ENCODE results near the gene PIP5K1B. TPM values are rescaled to one million over a fixed set of nuclear protein-coding genes. Genes with fewer than 3 reads are reported as not detected.

The PIP5K1B gene
- total RNA-seq, 3 donors from 2014 or later: 60.0 to 122 (median 73.3) TPM

DNA sequence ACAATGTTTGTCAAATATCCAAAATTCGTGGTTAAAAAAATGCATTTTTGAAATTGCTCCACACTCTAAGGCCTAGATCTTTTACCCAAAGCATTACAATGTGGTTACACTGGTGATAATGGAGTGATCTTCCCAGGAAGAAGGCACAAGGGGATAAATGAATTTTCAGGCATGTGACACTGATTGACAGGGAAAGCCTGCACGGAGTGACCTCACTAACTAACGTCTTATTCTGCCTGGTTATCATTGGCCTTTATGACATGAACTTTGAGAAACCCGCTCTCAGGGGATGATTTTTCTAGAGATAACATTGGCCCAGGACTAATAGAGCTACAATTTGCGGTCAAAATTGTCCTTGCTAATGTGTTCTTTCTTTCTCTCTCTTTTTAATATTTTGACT is 171.2 kb downstream of the PIP5K1B start:
- no peaks in the 10 kb centered on the region for H3K4me1 ChIP-seq (ENCODE audit: low read depth)
- TF ChIP-seq CTCF (IDR thresholded peaks at IDR 0.05): no peak
- DNase-seq: no peak
- H3K36me3 ChIP-seq (ENCODE audit: low read depth): no peaks in the 10 kb centered on the region
- no peak overlapping the region for H3K4me3 ChIP-seq
- ATAC-seq: no peak
- intact Hi-C loops (cut with DNase I, micrococcal nuclease): no loop called here
- H3K9me3 ChIP-seq: no peaks in the 10 kb centered on the region

DNA sequence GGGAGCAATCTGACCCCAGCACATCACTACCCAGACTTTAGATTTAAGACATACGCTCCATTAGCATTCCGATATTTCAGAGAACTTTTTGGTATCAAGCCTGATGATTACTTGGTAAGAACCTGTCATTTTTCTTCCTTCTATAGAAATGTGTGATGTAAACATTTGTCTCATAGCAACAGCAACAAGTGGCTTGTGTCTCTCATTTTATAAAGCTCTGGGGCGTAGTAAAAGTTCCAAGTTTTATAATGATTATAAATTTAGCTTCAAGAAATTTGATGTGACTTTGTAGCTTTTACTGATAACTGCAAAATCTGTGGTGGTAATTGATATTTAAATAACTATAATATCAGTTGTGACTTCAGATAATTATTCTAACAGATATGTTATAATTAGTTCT is 171.6 kb downstream of the PIP5K1B start:
- ATAC-seq (no peak), DNase-seq (no peak)
- no peak for TF ChIP-seq CTCF (IDR thresholded peaks at IDR 0.05)
- Histone ChIP-seq H3K36me3 (ENCODE audit: low read depth) (no peaks in the 10 kb centered on the region), H3K9me3 (no peaks in the 10 kb centered on the region), H3K4me3 (no peak overlapping the region), H3K4me1 (ENCODE audit: low read depth) (no peaks in the 10 kb centered on the region)
- intact Hi-C loops (cut with DNase I, micrococcal nuclease): no loop called here

GRCh38 chr9:68877219-68877618 is 172.2 kb downstream of the PIP5K1B start:
- TF ChIP-seq CTCF (IDR thresholded peaks at IDR 0.05): no peak
- no peaks in the 10 kb centered on the region for H3K4me1 ChIP-seq (ENCODE audit: low read depth)
- H3K36me3 ChIP-seq (ENCODE audit: low read depth): no peaks in the 10 kb centered on the region
- H3K4me3 ChIP-seq: no peak overlapping the region
- intact Hi-C loops (cut with DNase I, micrococcal nuclease): no loop called here
- no peak for ATAC-seq
- no peaks in the 10 kb centered on the region for H3K9me3 ChIP-seq
- DNase-seq: no peak

- no peak for DNase-seq
- no peak overlapping the region for H3K4me3 ChIP-seq
- ATAC-seq: no peak
Observed at GRCh38 chr9:68878450-68878849, 173.4 kb downstream of the PIP5K1B start.

DNA sequence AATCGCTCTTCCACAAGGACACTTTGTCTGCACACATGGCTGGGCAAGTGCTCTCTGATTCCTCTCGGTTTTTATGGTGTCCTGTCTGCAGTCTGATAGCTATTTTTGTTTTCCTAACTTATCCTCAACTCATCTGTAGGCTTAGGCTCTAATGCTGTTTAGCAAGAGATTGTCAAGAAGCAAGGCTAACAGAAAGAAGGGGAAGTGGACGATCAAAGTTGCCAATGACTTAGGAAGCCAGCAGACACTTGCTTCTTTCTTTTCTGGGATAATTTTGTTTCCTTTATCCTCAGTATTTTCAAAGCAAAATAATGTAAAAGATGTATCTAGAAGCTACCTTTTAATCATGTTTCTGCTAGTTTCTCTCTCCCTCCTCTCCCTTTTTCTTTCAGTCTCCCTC is 178.2 kb downstream of the PIP5K1B start:
- ATAC-seq (no peak), DNase-seq (no peak)
- H3K9me3 ChIP-seq: no peaks in the 10 kb centered on the region
- H3K36me3 ChIP-seq (ENCODE audit: low read depth): no peaks in the 10 kb centered on the region
- TF ChIP-seq CTCF (IDR thresholded peaks at IDR 0.05): no peak
- no peaks in the 10 kb centered on the region for H3K4me1 ChIP-seq (ENCODE audit: low read depth)
- intact Hi-C loops (cut with DNase I, micrococcal nuclease): no loop called here
- no peak overlapping the region for H3K4me3 ChIP-seq

More at GRCh38 chr9:68878450-68878849, 173.4 kb downstream of the PIP5K1B start:
- Histone ChIP-seq H3K4me1 (ENCODE audit: low read depth) (no peaks in the 10 kb centered on the region), H3K9me3 (no peaks in the 10 kb centered on the region), H3K36me3 (ENCODE audit: low read depth) (no peaks in the 10 kb centered on the region)
- TF ChIP-seq CTCF (IDR thresholded peaks at IDR 0.05): no peak
- intact Hi-C loops (cut with DNase I, micrococcal nuclease): no loop called here

DNA sequence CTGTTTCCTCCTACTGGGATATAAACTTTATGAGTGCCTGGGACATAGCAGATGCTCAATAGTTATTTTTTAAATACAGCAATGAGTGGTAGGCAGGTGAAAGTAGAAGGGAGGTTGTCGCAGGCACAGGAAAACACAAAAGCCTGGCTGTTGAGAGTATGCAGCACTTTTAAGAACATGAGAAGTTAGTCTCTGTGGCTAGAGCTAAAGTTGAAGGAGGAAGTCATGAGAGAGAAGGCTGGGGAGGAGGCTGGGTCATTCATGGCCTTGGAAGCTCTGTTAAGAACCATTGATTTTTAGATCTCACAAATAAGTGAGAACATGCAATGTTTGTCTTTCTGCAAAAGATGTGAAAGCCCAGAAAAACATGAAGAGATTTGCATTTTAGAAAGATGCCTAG is 182.2 kb downstream of the PIP5K1B start:
- Histone ChIP-seq H3K4me1 (ENCODE audit: low read depth) (no peaks in the 10 kb centered on the region), H3K36me3 (ENCODE audit: low read depth) (no peaks in the 10 kb centered on the region), H3K4me3 (no peak overlapping the region), H3K9me3 (no peaks in the 10 kb centered on the region)
- ATAC-seq (no peak), DNase-seq (no peak)
- intact Hi-C loops (cut with DNase I, micrococcal nuclease): no loop called here
- no peak for TF ChIP-seq CTCF (IDR thresholded peaks at IDR 0.05)
